ENCODE results near the gene RSPH9.
"Not testable (repeated sequence)": the region's sequence is repeated elsewhere in the genome, so short reads cannot be mapped to it uniquely, and the experiment has no call there.

The RSPH9 gene

DNA sequence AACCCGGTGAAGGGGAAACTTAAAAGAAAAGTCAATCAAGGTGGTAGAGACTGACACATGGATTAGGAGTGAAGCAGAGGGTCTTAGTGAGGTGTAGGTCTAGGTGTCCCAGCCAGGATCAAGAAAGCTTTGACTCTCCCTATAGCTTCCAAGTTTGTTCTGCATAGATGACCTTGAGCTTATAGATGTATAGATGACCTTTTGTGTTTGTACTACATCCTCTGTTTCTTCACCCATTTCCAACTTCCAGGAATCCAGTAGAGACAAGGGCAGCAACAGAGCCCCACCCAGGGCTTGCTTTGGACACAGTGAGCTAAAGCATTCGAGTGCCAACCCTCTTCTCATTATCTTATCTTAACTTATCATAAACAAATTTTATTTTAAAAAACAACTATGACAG, 44.6 kb downstream of the RSPH9 start:
- DNase-seq: no peak

DNA sequence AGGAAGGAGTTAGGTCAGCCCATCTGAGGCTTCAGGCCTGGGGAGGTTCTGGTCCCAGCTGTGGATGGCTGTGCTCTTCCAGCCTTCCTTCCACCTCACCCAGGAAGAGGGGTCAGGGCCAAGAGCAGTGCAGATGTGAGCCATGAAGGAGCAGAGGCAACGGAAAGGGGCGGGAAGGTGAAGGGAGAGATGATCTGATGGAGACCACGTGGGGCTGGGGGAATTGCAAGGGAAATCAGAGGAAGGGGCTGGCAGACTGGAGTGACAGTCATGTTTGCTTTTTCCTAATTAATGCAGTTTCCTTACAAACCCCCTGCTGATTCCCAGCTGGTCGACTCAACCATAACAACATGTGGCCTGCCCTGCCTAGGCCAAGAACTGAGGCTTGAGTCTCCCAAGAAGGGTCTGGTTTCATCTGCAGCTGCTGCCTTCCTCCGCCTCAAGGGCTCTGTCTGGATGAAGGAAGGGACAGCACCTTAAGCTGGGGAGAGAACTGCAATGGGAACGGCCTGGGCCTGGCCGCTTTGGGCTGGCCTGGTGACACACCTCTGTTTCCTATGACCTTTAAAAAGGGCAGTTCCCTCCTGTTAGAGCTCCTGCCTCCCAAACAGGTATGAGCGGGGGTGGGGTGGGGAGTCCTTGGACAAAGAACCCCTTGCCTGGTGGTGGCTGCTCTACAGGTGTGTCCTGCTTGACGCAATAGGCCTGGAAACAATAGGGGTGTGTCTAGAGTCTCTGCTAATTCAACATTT, 50.6 kb downstream of the RSPH9 start:
- DNase-seq: no peak

DNA sequence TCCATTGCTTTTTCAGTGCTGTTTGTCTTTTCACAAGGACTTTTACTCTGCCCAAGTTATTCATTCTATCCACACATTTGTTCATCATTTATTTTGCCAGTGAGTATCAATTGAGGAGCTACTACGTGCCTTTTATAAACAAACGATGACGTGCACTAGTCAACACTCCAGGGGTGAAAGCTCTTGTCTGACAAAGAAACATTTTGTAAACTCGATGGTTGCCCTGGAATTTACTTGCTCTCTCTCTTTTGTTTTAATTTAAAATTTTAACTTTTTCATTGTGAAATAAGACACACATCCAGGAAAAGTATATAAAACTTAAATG, 51.1 kb downstream of the RSPH9 start:
- no peak for DNase-seq

DNA sequence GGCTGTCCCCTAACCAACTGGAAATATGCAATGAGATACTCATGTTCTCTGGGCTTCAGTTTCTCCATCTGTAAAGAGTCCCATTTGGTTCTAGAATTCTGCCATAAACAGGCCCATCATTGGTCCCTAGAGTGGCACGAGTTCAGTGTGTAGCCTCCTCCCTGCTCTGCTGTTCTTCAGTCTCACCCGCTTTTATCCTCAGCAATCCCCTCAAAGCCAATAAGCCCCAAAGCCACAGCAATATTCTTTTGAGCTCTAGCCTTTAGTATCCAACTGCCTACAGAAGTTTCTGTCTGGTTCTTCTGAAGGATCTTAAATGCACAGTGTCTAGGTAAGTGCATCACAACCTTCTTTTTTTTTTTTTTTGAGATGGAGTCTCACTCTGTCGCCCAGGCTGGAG, 52.6 kb downstream of the RSPH9 start:
- DNase-seq: no peak

DNA sequence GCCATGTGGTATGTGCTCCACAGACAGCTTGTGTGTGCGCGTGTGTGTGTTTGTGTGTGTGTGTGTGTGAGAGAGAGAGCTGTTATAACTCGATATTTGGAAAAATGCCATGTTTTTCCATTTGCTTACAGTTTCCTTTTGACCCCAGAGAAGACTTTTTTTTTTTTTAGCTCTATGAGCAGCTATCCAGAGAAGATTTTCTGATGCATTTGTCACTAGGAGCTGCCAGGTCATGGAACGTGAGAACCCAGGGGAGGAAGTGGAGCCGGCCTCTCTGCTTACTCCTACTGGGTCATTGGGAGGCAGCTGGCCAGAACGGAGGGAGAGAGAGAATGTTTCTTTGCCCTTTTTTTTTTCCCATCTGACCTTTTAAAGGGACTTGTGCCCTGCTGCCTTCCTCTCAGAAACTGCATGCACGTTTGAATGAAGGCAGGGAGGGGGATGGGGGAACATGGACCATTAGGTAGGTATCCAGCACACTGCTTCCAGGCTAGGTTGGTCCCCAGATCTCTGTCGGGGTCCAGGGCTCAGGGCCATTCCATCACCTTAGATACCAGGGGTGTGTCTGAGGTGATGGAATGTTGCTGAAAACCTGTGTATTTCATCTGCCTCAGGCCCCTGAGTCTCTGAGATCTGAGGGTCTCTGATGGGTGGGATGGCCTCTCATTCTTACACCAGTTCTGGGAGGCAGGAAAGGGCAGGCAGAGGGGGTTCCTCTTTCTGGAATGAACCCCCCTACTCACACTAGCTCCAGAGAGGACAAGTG, 53.9 kb downstream of the RSPH9 start:
- DNase-seq: no peak

DNA sequence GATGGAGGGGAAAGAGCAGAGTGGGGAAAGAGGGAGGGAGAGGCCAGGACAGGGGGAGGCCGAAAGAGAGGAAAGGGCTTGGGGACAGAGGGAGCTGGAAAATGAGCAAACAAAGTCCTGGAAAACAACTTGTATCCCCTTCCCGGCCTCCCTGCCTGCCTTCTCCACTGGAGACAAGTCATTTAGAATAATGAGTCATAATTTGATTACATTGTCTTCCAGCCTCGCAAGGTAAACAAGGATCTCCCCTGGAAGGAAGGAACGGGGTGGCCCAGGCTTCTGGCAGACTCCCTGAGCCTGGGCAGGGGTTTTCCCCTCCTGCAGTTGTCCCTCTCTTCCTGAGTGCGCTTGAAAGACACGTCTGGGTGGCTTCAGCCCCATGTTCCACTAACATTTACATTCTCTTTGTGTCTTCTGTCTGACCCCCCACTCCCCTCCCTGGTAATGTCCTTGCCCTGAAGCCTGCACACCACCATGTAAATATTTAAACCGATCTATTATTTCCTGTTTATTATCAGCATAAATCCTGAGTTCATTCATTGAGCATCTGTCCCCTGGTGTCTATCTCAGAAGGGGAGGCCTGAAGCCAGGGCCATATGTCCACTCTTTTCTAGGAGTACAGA, 54.8 kb downstream of the RSPH9 start:
- no peak for DNase-seq

DNA sequence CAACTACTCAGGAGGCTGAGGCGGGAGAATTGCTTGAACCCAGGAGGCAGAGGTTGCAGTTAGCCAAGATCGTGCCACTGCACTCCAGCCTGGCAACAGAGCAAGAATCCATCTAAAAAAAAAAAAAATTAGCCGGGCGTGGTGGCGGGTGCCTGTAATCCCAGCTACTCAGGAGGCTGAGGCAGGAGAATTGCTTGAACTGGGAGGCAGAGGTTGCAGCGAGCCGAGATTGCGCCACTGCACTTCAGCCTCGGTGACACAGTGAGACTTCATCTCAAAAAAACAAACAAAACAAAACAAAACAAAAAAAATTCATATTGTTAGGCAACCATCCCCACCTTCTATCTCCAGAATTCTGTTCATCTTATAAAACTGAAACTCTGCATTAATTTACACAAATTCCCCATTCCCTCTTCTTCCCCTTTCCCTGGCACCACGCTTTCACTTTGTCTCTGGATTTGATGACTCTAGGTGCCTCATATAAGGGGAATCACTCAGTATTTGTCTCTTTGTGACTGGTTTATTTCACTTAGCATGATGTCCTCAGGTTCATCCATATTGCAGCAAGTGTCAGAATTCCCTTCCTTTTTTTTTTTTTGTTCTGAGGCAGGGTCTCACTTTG, 56.2 kb downstream of the RSPH9 start:
- DNase-seq: not testable (repeated sequence)

DNA sequence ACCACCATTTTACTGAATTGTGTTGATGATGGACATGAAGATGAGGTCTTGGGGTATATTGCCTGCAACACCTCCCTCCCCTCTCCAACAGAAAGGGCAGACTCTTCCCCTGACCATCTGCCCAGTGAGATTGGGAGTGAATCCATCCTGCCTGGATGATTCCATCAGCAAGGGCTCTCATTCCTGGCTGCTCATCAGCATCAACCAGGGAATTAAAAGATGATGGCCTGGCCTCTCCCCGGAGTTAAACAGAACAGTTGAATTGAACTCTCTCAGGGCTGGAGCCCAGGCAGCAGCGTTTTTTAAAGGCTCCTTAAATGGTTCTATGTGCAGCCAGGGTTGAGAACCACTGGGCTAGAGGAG, 57.3 kb downstream of the RSPH9 start:
- no peak for DNase-seq

DNA sequence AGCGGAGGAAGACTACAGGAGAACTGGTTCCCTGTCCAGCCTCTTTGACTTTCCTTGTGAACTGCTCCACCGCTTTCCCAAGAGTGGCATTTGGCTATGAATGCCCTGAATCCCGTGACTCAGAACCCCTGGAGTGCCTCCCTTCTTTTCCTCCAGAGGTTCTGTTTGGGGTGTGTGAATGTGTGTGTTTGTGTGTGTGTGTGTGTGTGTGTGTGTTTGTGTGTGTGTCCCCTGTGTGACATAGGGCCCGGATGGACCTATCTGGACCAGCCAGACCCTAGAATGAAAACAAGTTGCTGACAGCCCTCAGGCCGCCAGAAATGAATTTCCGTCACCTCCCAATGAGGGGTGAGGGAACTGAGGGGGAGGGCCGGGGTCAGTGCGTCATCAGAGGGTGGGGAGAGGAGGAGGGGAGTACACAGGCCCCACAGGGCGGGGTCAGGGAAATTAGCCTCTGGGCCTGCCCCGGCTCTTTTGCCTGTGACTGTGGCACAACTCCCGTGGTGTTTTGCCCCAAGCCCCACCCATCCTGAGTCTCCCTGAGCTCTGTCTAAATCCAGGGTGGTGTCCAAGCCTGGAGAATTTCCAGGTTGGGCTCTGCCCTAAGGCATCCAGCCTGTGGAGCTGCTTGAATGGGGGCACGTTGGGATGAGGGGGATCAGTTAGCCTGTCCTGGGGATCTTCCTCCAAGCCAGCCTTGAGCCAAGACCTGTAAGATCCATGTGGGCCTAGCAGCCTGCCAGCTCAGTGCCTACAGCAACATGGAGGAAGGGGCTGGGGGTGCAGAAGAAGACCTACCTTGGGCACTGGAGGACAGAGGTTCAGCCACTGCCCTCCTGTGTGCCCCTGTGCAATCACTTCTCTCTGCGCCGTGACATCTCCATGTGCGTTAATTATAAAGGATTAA, 58.0 kb downstream of the RSPH9 start:
- peak; percentile 92 for DNase-seq

DNA sequence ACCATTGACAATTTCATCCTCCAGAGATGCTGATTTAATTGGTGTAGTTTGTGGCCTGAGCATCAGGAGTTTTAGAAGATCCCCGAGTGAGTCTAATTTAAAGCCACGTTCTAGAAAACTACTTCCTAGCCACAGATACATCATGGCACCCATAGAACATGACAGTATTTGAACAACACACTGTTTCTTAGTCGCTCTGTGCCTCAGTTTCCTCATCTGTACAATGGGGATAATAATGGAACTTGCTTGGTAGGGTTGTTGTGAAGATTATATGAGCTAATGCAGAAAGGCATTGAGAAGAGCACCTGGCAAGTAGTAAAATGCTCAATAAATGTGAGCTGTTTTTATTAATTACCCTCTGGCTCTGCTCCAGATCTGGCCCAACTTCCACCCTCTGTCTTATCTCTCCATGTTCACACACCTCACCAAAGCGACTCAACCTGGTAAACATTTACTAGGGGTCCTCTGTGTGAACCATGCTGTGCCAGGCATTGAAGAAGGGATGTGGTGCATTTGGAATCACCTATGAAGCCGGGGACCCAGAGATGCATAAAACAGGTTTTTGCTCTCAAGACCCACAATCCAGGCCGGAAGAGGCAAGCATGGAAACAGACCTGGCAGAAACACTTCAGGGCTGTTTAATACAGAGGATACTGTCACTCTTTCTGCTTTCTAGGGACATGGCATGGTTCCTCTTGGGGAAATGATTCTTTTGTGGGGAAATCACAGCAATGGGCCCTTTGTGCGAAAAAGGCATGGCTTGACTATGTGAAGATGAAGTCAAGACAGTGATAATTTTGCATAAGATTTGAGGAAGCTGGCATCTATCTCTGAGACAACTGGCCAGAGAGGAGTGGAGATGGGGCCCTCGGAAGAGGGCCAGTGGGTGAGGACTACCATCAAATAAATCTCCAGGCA, 58.9 kb downstream of the RSPH9 start:
- peak; percentile 16 for DNase-seq

DNA sequence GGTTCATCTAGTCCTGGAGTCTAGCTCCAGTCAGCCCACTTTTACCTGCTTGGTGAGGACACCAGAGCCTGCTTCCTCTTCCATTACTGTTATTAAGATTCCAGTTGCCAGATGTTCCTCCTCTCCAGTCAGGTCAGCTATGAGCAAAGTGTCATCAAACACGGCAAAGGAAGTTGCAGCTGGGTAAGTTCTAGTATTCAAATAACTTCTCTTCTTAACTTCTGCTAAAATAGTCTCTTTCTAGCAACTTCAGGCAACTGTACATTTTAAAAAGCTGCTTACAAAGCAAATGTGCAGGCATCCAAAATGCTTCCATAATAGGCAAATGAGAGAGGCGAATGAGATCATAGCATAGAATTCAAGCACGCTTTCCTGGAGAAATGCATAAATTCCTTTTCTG, 61.2 kb downstream of the RSPH9 start:
- DNase-seq: no peak

DNA sequence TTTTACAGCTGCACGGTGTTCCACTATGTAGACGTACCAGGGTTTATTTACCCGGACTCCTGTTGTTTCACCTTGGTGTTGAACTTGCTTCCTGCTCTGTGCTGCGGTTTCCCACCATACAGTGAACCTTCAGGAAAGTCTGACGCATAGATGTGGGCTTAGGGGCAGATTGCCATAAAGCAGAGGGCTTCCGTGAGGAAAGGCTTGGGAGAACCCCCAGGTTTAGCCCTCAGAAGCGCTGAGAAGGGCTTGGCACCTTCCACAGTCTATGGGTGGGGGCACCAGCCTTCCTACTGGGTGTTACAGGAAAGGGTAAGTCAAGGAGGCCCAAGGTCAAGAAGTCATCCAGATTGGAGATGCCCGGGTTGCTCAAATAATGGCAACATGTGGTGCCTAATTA, 62.0 kb downstream of the RSPH9 start:
- DNase-seq: no peak

DNA sequence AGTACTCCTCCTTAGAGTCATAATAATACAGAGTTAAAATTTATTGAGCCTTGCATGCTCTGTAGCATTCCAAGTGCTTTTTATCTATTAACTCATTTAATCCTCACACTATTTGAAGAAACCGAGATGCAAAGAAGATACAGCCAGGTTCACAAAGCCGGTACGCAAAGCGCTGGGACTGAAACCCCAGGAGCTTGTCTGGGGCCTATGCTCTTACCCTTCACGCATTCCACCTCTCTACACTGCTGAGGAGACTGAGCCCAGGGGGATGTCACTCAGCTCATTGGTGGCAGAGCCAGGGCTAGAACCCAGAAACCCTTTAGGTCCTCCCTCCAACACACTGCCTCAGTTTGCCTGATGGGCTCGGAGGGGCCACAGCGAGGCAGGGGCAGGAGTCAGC, 62.4 kb downstream of the RSPH9 start:
- no peak for DNase-seq

DNA sequence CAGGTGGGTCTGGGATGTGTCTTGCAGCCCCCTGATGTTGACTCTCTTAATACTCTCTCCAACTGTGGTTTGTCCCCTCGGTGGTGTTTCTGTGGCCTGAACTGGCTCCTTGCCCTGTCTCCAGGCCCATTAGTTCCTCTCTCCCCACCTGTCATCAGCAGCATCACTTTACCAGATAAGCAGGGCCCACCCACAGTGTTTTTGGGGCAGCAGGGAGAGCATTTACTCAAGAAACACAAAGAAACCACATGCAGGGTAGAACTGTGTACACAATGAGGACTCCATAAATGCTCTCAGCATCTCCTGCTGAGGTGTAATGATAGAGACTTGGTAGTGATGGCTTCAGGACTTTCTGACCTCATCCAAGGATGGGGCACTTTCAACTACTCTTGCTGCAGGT, 62.9 kb downstream of the RSPH9 start:
- DNase-seq: no peak

DNA sequence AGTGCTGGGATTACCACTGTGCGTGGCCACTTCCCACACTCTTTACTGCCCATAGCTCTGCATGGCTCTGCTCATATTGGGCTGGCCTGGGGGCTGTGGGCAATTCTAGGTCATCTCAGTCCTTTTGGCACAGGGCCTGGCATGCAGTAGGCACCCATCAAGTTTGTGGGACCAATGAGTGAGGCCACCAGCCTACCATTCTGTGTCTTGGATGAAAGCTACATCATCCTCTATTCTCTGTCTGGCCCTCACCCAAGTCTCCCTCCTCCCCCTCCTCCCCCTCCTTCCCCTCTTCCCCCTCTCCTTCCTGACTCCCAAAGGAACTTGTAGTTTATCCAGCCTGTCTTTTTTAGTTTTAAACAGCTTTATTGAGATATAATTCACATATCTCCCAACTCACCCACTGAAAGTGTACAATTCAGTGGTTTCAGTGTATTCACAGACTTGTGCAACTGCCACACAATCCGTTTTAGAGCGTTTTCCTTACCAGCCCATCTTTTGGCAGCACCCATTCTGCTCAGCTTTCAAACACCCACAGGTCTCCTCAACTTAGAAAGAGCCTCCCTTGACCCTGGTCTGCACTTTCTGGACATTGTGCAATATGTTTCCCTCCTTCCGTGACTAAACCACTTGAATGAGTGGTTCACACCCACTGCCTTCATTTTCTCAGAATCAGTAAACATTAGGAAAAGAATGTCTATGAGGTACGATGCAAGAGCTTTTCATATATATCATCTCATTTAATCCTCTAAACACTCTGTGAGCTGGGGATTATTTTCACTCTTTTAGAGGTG, 64.2 kb downstream of the RSPH9 start:
- no peak for DNase-seq

DNA sequence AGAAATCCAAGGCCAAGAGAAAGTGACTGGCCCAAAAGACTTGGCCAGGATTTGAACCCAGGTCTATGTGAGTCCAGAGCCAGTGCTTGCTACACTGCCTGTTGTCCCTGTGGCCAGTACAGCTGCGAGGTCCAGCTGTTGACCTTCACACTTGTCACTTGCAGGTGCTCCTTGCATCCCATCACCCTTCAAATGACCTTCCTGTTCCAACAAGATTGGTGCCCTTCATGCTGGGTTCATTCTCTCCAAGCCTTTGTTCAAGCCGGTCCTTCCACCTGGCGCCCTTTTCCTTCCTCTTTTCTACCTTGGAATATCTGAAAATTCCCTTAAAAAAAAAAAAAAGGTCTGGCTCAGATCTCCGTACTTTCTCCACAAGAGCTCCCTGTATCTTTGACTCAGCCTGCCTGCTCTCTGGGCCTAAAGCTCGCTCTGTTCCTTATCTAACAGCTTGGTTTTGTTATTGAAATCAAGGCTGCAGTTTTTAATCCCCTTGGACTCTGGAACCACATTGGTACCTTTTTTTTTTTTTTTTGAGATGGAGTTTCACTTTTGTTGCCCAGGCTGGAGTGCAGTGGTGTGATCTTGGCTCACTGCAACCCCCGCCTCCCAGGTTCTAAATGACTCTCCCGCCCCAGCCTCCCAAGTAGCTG, 64.9 kb downstream of the RSPH9 start:
- DNase-seq: no peak

DNA sequence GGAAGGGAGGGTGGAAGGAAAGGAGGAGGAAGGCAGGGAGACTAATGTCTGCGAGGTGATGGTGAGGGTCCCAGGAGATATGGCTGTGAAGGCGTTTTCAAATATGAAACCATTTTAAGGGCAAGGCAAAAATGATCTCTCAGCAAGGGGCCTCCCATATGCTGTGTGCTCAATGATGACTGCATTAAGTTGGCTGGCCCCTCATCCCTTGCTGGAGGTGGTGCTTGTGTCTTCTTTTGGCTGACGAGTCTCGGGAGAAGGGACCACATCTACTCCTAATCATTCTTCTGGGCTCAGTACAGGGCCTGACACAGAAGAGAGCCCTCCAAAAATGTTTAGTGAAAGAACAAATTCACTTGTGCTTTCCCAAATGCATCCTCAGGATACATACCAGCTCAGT, 65.7 kb downstream of the RSPH9 start:
- no peak for DNase-seq

DNA sequence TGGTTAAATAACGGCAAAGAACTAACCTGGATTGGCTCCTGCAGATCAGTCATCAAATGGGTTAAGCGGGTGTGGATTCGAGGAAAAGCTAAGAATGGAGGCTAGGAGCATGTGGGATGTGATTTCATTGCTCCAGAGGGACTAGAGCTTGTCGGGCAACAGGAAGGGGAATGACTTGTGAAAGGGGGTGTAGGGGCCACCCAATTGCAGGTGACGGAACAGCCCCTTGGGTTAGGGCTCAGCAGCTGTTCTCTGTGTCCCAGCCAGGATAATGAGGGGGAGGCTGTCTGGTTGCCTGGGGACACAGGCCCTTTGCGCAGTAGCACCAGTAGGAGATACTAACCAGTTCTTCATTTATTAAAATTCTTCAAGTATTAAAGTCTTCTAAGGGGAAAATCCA, 67.7 kb downstream of the RSPH9 start:
- no peak for DNase-seq

DNA sequence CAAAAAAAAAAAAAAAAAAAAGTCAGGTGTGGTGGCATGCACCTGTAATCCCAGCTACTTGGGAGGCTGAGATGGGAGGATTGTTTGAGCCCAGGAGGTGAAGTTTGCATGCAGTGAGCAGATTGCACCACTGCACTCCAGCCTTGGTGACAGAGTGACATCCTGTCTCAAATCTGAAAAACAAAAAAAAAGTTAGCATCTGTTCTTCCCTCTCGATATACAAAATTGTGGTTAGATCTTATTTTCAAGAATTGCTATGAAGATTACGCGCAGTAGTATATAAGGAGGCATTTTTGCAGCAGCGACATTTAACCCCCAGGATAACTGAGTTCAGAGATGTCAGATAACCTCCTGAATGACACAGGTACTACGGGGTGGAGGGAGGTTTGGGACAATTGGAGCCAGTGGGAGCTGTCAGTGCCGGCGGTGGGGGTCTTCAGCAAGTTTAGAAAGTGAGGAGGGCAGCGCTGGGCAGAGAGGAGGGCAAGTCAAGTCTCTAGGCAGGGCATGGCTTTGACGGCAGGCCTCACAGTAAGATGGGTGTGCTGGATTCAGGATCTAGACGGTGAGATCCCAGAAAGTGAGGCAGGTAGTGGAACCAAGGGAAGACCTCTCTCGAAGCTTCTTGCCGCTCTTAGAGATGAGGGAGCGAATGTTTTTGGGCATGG, 68.9 kb downstream of the RSPH9 start:
- DNase-seq: no peak

Data from hematopoietic multipotent progenitor cell treated with erythropoietin and hydrocortisone succinate and interleukin-3 and kit ligand, for 8 days (in vitro differentiated cells).